ENCODE results near the gene COL23A1. TPM values are rescaled to one million over a fixed set of nuclear protein-coding genes. Genes with fewer than 3 reads are reported as not detected.
A peak's percentile ranks its signal among the peaks of the same experiment; 100 is the strongest.

COL23A1 gene
- total RNA-seq, 1 donor from 2014 or later: 2.9 TPM

GRCh38 chr5:178403351-178403750 is 186.8 kb downstream of the COL23A1 start:
- Mint-ChIP-seq H3K27ac (ENCODE audit: unreplicated experiment) (no peak overlapping the region), H3K27me3 (ENCODE audit: unreplicated experiment) (peaks cover 13% of the 10 kb centered on the region), H3K9me3 (ENCODE audit: unreplicated experiment) (peaks cover 14% of the 10 kb centered on the region), H3K4me1 (ENCODE audit: low read depth, unreplicated experiment) (peaks cover 25% of the 10 kb centered on the region), H3K36me3 (ENCODE audit: unreplicated experiment) (peaks cover 29% of the 10 kb centered on the region), H3K4me3 (ENCODE audit: unreplicated experiment) (no peak overlapping the region)
- TF ChIP-seq, protein P1, sequence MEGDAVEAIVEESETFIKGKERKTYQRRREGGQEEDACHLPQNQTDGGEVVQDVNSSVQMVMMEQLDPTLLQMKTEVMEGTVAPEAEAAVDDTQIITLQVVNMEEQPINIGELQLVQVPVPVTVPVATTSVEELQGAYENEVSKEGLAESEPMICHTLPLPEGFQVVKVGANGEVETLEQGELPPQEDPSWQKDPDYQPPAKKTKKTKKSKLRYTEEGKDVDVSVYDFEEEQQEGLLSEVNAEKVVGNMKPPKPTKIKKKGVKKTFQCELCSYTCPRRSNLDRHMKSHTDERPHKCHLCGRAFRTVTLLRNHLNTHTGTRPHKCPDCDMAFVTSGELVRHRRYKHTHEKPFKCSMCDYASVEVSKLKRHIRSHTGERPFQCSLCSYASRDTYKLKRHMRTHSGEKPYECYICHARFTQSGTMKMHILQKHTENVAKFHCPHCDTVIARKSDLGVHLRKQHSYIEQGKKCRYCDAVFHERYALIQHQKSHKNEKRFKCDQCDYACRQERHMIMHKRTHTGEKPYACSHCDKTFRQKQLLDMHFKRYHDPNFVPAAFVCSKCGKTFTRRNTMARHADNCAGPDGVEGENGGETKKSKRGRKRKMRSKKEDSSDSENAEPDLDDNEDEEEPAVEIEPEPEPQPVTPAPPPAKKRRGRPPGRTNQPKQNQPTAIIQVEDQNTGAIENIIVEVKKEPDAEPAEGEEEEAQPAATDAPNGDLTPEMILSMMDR (IDR thresholded peaks at IDR 0.05; ENCODE audit: partially characterized antibody, unreplicated experiment): no peak
- DNase-seq: no peak

- Mint-ChIP-seq H3K27ac (ENCODE audit: unreplicated experiment) (peak overlapping the region; percentile 100), H3K27me3 (ENCODE audit: unreplicated experiment) (peaks cover 17% of the 10 kb centered on the region), H3K4me1 (ENCODE audit: low read depth, unreplicated experiment) (peaks cover 36% of the 10 kb centered on the region), H3K36me3 (ENCODE audit: unreplicated experiment) (peaks cover 6% of the 10 kb centered on the region), H3K9me3 (ENCODE audit: unreplicated experiment) (peaks cover 21% of the 10 kb centered on the region), H3K4me3 (ENCODE audit: unreplicated experiment) (peak overlapping the region; percentile 84)
- TF ChIP-seq, protein P1 (IDR thresholded peaks at IDR 0.05; ENCODE audit: partially characterized antibody, unreplicated experiment): no peak
- peak; percentile 35 for DNase-seq
Measured at GRCh38 chr5:178399701-178400095, 190.5 kb downstream of the COL23A1 start.

DNA sequence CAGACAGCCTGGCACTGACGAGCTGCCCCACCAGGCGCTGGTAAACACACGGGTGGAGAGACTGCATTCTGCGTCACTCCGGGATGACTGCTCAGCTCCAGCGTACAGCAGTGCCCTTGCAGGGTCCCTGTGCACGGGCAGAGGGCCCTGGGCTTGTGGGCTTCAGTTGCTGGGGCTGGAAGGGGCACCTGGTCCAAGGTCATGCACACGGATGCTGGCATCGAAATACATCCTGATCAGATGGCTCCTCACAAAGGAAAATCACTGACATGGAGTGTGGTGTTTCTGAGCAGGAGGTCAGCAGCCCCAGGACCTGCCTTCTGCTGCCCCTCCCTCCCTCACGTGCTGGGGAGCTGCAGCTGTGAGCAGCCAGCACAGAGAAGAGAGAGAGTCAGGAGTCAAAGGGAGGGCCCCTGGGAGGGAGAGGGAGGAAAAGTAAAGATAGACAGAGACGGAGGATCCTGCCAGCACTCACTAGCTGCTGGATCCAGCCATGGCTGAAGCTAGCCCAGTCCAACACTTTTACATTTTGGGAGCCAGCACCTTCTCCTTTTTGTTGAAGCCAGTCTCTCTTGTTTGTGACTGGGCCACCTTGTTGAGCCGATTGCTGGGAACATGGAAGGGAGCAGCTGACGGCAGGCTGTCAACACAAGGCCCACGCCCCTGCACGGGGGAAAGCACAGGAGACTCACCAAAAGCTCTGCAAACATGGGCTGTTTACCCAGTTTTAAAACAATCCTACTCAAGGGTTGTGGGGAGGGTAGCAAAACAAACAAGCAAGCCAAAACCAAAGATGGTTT is 191.1 kb downstream of the COL23A1 start:
- H3K9me3 Mint-ChIP-seq (ENCODE audit: unreplicated experiment): peaks cover 21% of the 10 kb centered on the region
- peaks cover 15% of the 10 kb centered on the region for H3K27me3 Mint-ChIP-seq (ENCODE audit: unreplicated experiment)
- peaks cover 5% of the 10 kb centered on the region for H3K36me3 Mint-ChIP-seq (ENCODE audit: unreplicated experiment)
- peak overlapping the region; percentile 100 for H3K27ac Mint-ChIP-seq (ENCODE audit: unreplicated experiment)
- TF ChIP-seq, protein P1 (IDR thresholded peaks at IDR 0.05; ENCODE audit: partially characterized antibody, unreplicated experiment): no peak
- DNase-seq: peak; percentile 81
- H3K4me3 Mint-ChIP-seq (ENCODE audit: unreplicated experiment): peak overlapping the region; percentile 84
- H3K4me1 Mint-ChIP-seq (ENCODE audit: low read depth, unreplicated experiment): peaks cover 38% of the 10 kb centered on the region

- H3K9me3 Mint-ChIP-seq (ENCODE audit: unreplicated experiment): peaks cover 21% of the 10 kb centered on the region
- H3K4me3 Mint-ChIP-seq (ENCODE audit: unreplicated experiment): peak overlapping the region; percentile 40
- no peaks in the 10 kb centered on the region for H3K36me3 Mint-ChIP-seq (ENCODE audit: unreplicated experiment)
- peak; percentile 75 for DNase-seq
- peak overlapping the region; percentile 95 for H3K27ac Mint-ChIP-seq (ENCODE audit: unreplicated experiment)
- peaks cover 36% of the 10 kb centered on the region for H3K4me1 Mint-ChIP-seq (ENCODE audit: low read depth, unreplicated experiment)
- TF ChIP-seq, protein P1 (IDR thresholded peaks at IDR 0.05; ENCODE audit: partially characterized antibody, unreplicated experiment): no peak
- peaks cover 17% of the 10 kb centered on the region for H3K27me3 Mint-ChIP-seq (ENCODE audit: unreplicated experiment)
Measured at GRCh38 chr5:178396796-178397720, 193.1 kb downstream of the COL23A1 start.

All from glutamatergic neuron (in vitro differentiated cells).